ENCODE data around the gene ITM2C.

- TF ChIP-seq CTCF (IDR thresholded peaks at IDR 0.05; ENCODE audit: insufficient read depth, low read length) (no peak), POLR2AphosphoS5 (IDR thresholded peaks at IDR 0.05; ENCODE audit: low read depth) (no peak), REST (IDR thresholded peaks at IDR 0.05; ENCODE audit: insufficient replicate concordance, low read depth) (no peak), GABPA (IDR thresholded peaks at IDR 0.05; ENCODE audit: low read depth) (no peak)
Observed at GRCh38 chr2:230893338-230893737, 28.6 kb downstream of the ITM2C start.
